HG02642 (cell line): Measurements from ENCODE around the gene LPP.

Experiments used
- ATAC-seq: cut with Tn5 transposase; IDR thresholded peaks from one replicate; pipeline ENCODE4 v1.9.1; 2021; ENCODE audit warnings: mild to moderate bottlenecking; ENCODE audit not compliant: unreplicated experiment, poor library complexity

LPP gene

GRCh38 chr3:188818282-188818681, 664.3 kb downstream of the LPP start:
- no peak for ATAC-seq

GRCh38 chr3:188819939-188820338, 666.0 kb downstream of the LPP start:
- ATAC-seq, result no peak

GRCh38 chr3:188822004-188822403, 668.0 kb downstream of the LPP start:
- no peak for ATAC-seq

GRCh38 chr3:188822411-188822810, 668.5 kb downstream of the LPP start:
- ATAC-seq, result no peak

DNA sequence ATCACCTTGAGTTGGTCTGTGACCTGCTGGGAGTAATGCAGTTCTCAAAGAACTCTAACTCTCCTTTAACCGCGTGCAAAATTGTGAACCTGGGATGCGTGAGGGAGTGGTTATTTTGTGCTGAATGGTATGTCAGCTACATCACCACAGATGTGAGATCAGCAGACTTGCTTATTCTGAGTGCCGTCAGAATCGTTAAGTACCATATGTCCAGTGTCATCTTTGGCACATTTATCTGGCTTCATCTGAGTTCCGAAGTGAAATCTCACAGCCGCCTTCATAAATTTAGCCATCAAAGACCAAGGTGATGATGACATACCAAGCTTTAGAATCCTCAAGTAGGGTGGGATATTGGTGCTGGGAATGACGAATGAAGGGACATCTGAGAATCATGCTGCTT, 670.6 kb downstream of the LPP start:
- ATAC-seq, result no peak

DNA sequence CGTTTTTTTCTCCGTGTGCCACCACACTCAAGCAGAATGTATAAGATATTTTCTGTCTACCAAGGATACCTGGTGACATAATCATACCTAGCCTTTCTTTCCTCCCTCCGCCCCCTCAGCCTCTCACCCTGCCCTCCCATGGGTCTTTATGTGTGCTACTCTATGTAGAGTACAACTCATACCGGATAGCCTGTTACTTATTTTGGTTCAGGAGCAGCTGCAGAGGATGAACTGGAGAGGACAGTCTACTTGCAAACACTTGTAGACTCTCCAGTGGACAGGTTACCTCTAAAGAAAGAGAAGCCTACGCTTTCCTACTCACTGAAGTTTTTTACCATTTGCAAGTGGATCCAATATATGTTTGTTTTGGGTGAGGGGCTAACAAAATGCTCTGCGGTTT, 671.9 kb downstream of the LPP start:
- no peak for ATAC-seq

DNA sequence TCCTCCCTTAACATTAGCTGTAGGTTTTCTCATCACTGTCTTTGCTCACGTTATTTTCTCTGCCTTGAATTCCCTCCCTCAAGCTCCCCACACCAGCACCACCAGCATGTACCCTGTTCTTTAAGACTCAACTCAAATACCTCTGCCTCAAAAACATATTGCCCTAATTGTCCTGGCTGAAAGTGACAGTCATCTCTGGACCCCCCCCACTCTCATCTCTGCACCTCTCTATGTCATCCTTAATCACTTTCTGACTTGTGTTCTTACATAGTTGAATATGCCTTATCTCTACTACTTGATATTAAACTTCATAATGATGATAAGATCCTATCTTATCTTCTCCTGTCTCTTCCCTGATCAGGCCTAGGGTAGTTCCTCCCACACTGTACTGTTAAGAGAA, 672.6 kb downstream of the LPP start:
- ATAC-seq, result no peak

GRCh38 chr3:188827103-188827502, 673.1 kb downstream of the LPP start:
- no peak for ATAC-seq

GRCh38 chr3:188827576-188827975, 673.6 kb downstream of the LPP start:
- no peak for ATAC-seq

DNA sequence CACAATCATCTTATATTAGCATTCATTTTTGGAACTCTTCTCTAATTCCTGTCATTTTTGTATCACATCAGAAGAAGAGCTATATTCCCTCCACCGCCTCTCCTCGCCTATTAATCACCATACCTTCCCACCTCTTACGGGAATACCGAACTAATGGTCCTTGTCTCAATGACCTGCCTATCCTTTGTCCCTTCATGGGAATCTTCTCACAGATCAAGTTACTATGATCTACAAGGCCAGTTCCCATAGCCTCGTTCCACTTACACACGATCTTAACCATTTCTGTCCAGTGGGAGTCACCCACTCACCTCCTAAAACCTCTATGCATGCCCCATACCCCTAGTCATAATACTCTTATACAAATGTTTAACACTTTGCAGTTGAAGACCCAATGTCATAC, 675.2 kb downstream of the LPP start:
- no peak for ATAC-seq

DNA sequence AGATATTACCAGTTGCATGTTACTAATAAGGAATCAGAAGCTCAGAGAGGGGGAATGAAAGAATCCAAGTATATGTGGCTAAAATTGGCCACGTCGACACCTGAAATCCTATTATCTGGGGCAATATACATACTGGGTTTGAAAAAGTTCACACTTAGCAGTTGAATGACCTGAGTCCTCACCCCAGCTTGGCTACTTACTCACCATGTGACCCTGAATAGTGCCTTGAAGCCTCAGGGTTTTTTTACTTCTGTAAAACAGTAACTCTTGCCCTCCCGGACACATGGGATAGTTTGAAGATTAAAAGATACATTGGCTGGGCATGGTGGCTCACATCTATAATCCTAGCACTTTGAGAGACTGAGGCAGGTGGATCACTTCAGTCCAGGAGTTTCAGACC, 675.6 kb downstream of the LPP start:
- ATAC-seq, result no peak

DNA sequence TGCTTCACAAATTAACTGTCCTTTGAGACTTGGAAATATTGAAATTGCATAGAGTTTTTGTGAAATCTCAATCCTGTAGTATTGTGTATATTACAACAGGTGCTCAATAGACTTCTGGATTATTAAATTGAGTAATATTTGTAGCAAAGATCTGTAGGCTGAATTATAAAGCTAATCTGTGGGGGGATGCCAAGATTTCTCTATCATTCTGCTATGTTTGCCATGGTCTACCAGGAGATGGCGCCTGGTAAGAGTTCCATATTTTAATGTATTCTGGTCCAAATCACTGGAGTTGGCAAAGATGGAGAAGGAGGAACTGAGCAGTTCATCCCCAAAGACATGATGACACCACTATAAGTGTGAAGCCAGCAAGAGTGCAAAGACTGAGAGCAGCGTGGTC, 676.9 kb downstream of the LPP start:
- ATAC-seq, result no peak

GRCh38 chr3:188832146-188832545, 678.2 kb downstream of the LPP start:
- ATAC-seq, result no peak

- no peak for ATAC-seq
These were observed 679.2 kb downstream of the LPP start for GRCh38 chr3:188832961-188833721.

GRCh38 chr3:188834349-188834748, 680.4 kb downstream of the LPP start:
- no peak for ATAC-seq

- ATAC-seq, result no peak
These were observed 685.3 kb downstream of the LPP start for GRCh38 chr3:188839187-188839695.

DNA sequence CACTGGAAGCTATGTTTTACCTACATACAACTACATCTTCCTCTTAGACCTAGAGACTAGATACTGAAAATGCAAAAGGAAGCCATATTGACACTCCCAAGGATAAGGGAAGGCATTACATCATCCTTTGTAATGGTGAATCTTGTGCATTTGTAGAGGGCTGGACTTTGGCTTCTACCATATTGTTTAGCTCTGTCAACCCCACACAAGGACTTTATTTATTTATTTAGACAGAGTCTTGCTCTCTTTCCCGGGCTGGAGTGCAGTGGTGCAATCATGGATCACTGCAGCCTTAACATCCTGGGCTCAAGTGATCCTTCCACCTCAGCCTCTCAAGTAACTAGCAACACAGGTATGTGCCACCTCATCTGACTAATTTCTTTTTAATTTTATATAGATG, 686.3 kb downstream of the LPP start:
- no peak for ATAC-seq

DNA sequence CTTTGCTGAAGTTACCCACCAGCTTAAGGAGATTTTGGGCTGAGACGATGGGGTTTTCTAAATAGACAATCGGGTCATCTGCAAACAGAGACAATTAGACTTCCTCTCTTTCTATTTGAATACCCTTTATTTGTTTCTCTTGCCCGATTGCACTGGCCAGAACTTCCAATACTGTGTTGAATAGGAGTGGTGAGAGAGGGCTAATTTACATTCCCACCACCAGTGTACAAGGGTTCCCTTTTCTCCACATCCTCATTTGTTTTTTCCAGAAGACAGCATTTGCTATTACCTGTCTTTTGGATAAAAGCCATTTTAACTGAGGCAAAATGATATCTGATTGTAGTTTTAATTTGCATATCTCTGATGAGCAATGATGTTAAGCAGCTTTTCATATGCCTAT, 687.9 kb downstream of the LPP start:
- ATAC-seq, result no peak

DNA sequence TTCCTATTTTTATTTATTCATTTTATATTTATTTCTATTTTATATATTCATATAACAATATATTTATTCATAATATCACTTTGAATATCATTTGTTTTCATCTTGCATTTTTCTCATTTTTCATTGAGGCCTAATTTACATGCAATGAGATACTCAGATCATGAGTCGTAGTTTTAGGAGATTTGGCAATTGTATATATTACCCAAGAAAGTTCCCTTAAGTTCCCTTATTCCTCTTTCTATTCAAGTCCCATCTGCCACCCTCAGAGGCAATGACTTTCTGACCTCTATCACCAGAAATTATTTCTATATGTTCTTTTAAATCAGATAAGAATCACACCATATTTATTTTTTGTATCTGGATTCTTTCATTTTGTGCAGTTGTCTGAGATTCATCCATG, 688.7 kb downstream of the LPP start:
- no peak for ATAC-seq

DNA sequence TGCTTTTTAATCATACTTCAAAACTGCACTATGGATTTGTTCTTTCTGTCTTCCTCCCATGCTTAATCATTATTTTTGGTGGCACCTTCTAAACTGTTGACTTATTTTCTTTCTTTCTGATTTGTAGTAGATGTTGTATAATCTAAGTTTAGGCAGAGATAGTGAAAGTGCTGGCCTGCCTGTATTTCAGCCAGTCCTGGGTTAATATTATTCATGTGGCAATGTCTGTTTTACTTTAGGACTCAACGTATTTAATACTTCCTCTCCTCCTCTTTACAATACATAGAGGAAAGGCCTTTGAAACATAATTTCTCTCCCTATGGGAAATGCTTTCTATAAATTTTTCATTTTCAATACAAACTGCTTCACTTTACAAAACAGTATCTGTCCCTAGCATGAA, 690.1 kb downstream of the LPP start:
- no peak for ATAC-seq

DNA sequence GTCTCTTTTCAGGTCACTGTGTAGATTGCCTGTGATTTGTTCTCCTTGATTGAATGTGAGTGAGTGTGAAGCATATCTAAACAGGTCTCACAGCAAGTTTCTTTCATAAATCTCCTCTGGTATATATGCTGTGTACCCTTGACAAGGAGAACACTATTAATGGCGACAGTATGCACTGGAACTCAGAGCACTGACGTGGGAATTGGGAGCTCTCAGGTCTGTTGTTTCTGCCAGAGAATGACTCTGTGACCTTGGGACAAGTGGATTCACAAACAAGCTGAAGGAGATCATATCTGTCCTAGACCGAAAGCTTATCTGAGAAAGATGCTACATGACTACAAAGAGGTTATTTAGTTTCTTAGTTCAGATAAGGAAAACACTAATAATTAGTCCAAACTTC, 691.6 kb downstream of the LPP start:
- ATAC-seq, result no peak

GRCh38 chr3:188848947-188849346, 695.0 kb downstream of the LPP start:
- ATAC-seq, result no peak
